ENCODE results near the gene KCNG4. TPM values are rescaled to one million over a fixed set of nuclear protein-coding genes. Genes with fewer than 3 reads are reported as not detected.

KCNG4 gene
- total RNA-seq, 1 donor from 2014 or later = not detected

DNA sequence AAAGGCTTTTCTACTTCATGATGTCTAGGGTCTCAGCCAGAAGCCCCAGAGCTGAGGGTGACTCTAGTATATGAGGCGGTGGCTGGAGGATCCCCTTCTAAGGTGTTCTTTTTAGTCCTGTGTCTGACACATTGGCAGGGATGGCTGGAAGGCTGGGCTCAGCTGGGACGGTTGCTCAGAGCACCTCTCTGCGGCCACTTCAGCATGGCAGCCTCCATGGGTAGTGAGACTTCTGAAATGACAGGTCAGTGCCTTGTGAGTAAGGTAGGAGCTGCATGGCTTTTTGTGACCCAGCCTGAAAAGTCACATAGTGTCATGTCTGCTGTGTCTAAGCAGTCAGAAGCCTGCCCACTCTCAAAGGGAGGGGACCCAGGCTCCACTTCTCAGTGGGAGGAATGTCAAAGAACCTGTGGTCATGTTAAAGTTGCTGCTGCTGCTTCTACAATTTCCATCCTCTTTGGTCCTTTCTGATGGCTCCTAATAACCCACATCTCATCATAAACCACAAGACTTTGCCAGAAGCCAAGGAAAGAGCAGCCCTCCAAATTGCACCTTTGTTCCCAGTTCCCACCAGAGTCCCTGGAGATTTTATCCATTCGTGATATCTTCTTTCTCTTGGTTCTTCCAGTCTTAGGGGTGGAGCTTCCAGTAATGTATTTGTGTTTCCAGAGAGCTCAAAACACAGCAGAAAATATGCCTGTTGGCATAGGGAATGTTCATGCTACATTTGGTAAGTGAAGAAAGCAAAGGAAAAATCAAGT is 15.4 kb upstream of the KCNG4 start:
- H3K4me3 ChIP-seq (ENCODE audit: low read depth, low read length) = no peak overlapping the region
- TF ChIP-seq, protein P1, sequence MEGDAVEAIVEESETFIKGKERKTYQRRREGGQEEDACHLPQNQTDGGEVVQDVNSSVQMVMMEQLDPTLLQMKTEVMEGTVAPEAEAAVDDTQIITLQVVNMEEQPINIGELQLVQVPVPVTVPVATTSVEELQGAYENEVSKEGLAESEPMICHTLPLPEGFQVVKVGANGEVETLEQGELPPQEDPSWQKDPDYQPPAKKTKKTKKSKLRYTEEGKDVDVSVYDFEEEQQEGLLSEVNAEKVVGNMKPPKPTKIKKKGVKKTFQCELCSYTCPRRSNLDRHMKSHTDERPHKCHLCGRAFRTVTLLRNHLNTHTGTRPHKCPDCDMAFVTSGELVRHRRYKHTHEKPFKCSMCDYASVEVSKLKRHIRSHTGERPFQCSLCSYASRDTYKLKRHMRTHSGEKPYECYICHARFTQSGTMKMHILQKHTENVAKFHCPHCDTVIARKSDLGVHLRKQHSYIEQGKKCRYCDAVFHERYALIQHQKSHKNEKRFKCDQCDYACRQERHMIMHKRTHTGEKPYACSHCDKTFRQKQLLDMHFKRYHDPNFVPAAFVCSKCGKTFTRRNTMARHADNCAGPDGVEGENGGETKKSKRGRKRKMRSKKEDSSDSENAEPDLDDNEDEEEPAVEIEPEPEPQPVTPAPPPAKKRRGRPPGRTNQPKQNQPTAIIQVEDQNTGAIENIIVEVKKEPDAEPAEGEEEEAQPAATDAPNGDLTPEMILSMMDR (conservative IDR thresholded peaks at IDR 0.05; ENCODE audit: low read depth, low read length) = no peak
- DNase-seq (ENCODE audit: low read depth) = no peak

DNA sequence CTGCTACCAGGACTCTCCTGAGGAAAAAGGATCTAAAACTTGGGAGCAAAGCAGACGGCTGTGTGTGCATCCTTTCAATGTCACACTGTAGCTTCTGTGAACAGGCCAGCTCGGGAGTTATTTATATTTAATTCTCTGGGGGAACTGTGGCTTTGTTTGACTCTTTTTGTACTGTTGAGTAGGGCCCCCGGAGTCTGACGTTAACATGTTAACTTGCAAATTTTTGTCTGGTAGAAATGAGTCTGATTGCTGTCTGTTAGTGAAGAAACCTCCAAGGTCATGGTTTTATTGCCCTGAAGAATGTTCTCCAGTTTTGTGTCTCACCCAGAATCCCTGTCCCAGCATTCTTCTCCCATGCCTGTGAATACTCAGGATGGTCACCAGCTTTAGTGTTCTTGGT is 14.2 kb upstream of the KCNG4 start:
- TF ChIP-seq, protein P1 (conservative IDR thresholded peaks at IDR 0.05; ENCODE audit: low read depth, low read length) = no peak

DNA sequence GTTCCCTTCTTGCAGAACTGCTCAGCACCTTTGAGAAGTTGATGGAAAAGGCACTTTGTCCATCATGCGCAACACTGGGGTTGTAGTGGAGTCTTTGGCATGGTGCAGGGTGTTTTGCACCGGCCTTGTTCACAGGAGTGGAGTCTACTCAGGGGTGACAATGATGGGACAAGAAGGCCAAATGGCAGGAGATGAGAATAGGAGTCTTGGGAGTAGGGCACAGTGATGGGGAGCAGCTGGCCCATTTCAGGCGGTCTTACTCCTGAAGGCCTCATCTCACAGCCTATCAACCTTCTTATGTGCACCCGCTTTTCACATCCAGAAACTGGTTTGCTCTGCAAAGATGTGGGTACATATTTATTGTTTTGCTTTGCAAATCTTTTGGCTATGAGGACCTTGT is 13.4 kb upstream of the KCNG4 start:
- DNase-seq (ENCODE audit: low read depth) = no peak
- TF ChIP-seq, protein P1 (conservative IDR thresholded peaks at IDR 0.05; ENCODE audit: low read depth, low read length) = no peak
- H3K4me3 ChIP-seq (ENCODE audit: low read depth, low read length) = no peak overlapping the region

More for the DNA sequence above, 14.2 kb upstream of the KCNG4 start:
- DNase-seq (ENCODE audit: low read depth) = no peak
- H3K4me3 ChIP-seq (ENCODE audit: low read depth, low read length) = no peak overlapping the region

DNA sequence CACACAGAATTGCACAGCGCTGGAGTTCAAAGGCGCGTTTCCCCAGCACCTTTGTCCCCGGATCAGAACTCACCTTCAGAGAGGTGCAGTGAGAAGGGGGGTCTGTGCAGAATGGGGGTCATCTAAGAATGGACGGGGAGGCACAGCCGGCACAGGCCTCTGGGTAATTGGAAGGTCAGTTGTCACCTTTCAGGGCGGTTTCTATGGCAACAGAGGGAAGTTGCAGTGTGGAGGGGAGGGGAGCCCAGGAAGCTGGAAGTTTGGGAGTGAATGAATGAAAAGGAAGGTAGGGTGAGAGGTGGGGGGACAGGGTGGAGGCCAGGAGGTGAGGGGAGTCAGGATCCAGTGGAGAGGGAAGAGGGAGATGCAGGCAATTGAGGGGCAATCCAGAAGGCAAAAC is 12.4 kb upstream of the KCNG4 start:
- no peak for DNase-seq (ENCODE audit: low read depth)
- no peak overlapping the region for H3K4me3 ChIP-seq (ENCODE audit: low read depth, low read length)
- TF ChIP-seq, protein P1 (conservative IDR thresholded peaks at IDR 0.05; ENCODE audit: low read depth, low read length) = no peak

DNA sequence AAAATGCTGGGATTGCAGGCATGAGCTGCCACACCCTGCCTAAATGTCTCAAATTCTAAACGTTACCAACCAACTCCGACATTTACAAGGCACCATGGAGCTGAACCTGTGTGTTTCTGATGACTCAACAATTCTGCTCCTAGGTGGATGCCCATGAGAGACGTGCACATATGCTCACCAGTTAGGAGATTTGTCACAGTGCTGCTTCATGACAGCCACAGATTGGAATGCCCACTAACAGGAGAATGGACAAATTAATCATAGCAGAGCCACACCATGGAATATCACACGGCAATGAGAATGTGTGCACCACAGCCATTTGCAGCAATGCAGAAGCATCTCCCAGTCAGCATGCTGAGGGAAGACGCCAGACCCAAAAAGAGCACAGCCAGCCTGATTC is 8.0 kb upstream of the KCNG4 start:
- no peak overlapping the region for H3K4me3 ChIP-seq (ENCODE audit: low read depth, low read length)
- peak; percentile 20 for DNase-seq (ENCODE audit: low read depth)
- TF ChIP-seq, protein P1 (conservative IDR thresholded peaks at IDR 0.05; ENCODE audit: low read depth, low read length) = no peak

DNA sequence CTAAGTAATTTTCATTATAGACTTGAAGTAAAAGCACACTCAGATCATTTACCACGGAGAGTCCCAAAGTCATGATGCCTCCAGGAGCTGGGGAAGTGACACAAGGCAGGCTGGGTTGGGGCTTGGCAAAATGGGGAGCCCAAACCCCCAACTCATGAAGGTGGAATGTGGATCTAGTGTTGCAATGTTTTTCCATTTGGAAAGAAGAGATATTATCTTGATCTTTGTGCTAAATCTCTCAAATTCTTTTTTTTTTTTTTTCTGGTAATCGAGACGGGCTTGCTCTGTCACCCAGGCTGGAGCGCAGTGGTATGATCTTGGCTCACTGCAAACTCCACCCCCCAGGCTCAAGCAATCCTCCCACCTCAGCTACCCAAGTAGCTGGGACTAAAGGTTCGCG is 7.5 kb upstream of the KCNG4 start:
- TF ChIP-seq, protein P1 (conservative IDR thresholded peaks at IDR 0.05; ENCODE audit: low read depth, low read length) = no peak
- no peak overlapping the region for H3K4me3 ChIP-seq (ENCODE audit: low read depth, low read length)
- no peak for DNase-seq (ENCODE audit: low read depth)

DNA sequence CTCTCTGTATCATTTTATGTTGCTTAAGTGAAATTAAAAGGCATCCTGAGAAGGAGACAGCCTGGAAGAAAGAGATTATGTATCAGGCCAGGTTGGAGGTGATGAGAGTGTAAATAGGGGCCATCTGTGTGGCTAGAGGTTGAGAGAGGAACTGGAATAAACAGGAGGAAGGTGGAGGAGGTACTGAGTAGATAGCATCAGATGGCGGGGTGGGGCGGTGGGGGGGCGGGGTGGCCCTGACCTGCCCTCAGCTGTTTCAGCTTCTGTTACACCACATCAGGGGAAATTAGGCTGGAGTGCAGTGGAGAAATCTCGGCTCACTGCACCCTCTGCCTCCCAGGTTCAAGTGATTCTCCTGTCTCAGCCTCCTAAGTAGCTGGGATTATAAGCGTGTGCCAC is 6.9 kb upstream of the KCNG4 start:
- no peak overlapping the region for H3K4me3 ChIP-seq (ENCODE audit: low read depth, low read length)
- TF ChIP-seq, protein P1 (conservative IDR thresholded peaks at IDR 0.05; ENCODE audit: low read depth, low read length) = no peak
- no peak for DNase-seq (ENCODE audit: low read depth)
